Mesenchymal stem cell (in vitro differentiated cells and primary cell): ENCODE measurements around the gene CDYL.

Experiments
- DNase-seq: peaks from one replicate; pipeline ENCODE4 v3.0.0-alpha.2; 2013
- H2AFZ ChIP-seq: one replicate; pipeline ENCODE4 v1.6.1; 2013; ENCODE audit warnings: low read depth, mild to moderate bottlenecking, control low read depth, inconsistent platforms, low read length, moderate library complexity
- H2AK5ac ChIP-seq: 2 replicates; pipeline ENCODE4 v1.6.1; 2013; ENCODE audit warnings: low read length, moderate library complexity, mild to moderate bottlenecking, inconsistent platforms; ENCODE audit not compliant: severe bottlenecking
- H2BK120ac ChIP-seq: one replicate; pipeline ENCODE4 v1.6.1; 2013; ENCODE audit warnings: low read depth, mild to moderate bottlenecking, inconsistent platforms, low read length, moderate library complexity
- H2BK12ac ChIP-seq, 2 experiments: one replicate each; pipeline ENCODE4 v1.6.1; 2013; ENCODE audit warnings: inconsistent platforms in 2 of 2, low read length in 2 of 2, mild to moderate bottlenecking in 2 of 2, moderate library complexity in 2 of 2, control low read depth in 1 of 2
- H2BK15ac ChIP-seq: one replicate; pipeline ENCODE4 v1.6.1; 2013; ENCODE audit warnings: mild to moderate bottlenecking, low read depth, inconsistent platforms; ENCODE audit not compliant: poor library complexity, severe bottlenecking
- H2BK5ac ChIP-seq: 2 replicates; pipeline ENCODE4 v1.6.1; 2013; ENCODE audit warnings: low read depth, mild to moderate bottlenecking, low read length, control low read depth, inconsistent platforms; ENCODE audit not compliant: poor library complexity, severe bottlenecking
- H3K14ac ChIP-seq, 2 experiments: one replicate each; pipeline ENCODE4 v1.6.1; 2013; ENCODE audit warnings: inconsistent platforms in 2 of 2, low read length in 2 of 2, control low read depth in 1 of 2, mild to moderate bottlenecking in 1 of 2, moderate library complexity in 1 of 2
- H3K18ac ChIP-seq, 2 experiments: one replicate each; pipeline ENCODE4 v1.6.1; 2013; ENCODE audit warnings: inconsistent platforms in 2 of 2, low read length in 2 of 2, control low read depth in 1 of 2, low read depth in 1 of 2, mild to moderate bottlenecking in 1 of 2
- H3K23ac ChIP-seq, 2 experiments: one replicate each; pipeline ENCODE4 v1.6.1; 2013; ENCODE audit warnings: inconsistent platforms in 2 of 2, low read length in 2 of 2, mild to moderate bottlenecking in 2 of 2, moderate library complexity in 2 of 2, control low read depth in 1 of 2
- H3K27ac ChIP-seq: 2 replicates; pipeline ENCODE4 v1.5.1; 2013; ENCODE audit warnings: mild to moderate bottlenecking, moderate library complexity, low read length, control low read depth, inconsistent platforms; ENCODE audit not compliant: poor library complexity, severe bottlenecking
- H3K27me3 ChIP-seq, 2 experiments: 2 replicates each; pipeline versions ENCODE4 v1.6.1 to v1.7.0; 2013; ENCODE audit warnings: low read length in 2 of 2, mild to moderate bottlenecking in 2 of 2, moderate library complexity in 2 of 2, control low read depth in 1 of 2, inconsistent platforms in 1 of 2; ENCODE audit not compliant: control insufficient read depth in 1 of 2, insufficient read depth in 1 of 2
- H3K36me3 ChIP-seq, 2 experiments: 2 replicates each; pipeline versions ENCODE4 v1.6.1 to v1.7.0; 2013; ENCODE audit warnings: low read length in 2 of 2, control low read depth in 1 of 2, inconsistent platforms in 1 of 2, low read depth in 1 of 2, mild to moderate bottlenecking in 1 of 2; ENCODE audit not compliant: insufficient read depth in 2 of 2, control insufficient read depth in 1 of 2
- H3K4ac ChIP-seq, 2 experiments: one replicate each; pipeline ENCODE4 v1.6.1; 2013; ENCODE audit warnings: inconsistent platforms in 2 of 2, low read length in 2 of 2, mild to moderate bottlenecking in 2 of 2, moderate library complexity in 2 of 2, control low read depth in 1 of 2, low read depth in 1 of 2
- H3K4me1 ChIP-seq: 2 replicates; pipeline ENCODE4 v1.6.1; 2013; ENCODE audit warnings: low read depth, low read length, control low read depth; ENCODE audit not compliant: control insufficient read depth, insufficient read depth
- H3K4me2 ChIP-seq: 2 replicates; pipeline ENCODE4 v1.6.1; 2013; ENCODE audit warnings: low read length, mild to moderate bottlenecking, inconsistent platforms; ENCODE audit not compliant: poor library complexity, severe bottlenecking
- H3K4me3 ChIP-seq, 2 experiments: 2 replicates each; pipeline versions ENCODE4 v1.5.1 to v1.7.0; 2013; ENCODE audit warnings: low read length in 2 of 2, mild to moderate bottlenecking in 2 of 2, control low read depth in 1 of 2, low read depth in 1 of 2; ENCODE audit not compliant: insufficient read depth in 1 of 2
- H3K79me1 ChIP-seq: replicated peaks from 2 replicates; pipeline ENCODE4 v1.6.1; 2013; ENCODE audit warnings: mild to moderate bottlenecking, control low read depth, low read length, inconsistent platforms; ENCODE audit not compliant: poor library complexity, severe bottlenecking
- H3K9ac ChIP-seq: 2 replicates; pipeline ENCODE4 v1.7.0; 2013; ENCODE audit warnings: mild to moderate bottlenecking, low read length, moderate library complexity
- H3K9me3 ChIP-seq: 2 replicates; pipeline ENCODE4 v1.7.0; 2013; ENCODE audit warnings: mild to moderate bottlenecking, low read length; ENCODE audit not compliant: control insufficient read depth
- H4K8ac ChIP-seq: one replicate; pipeline ENCODE4 v1.6.1; 2013; ENCODE audit warnings: inconsistent platforms, mild to moderate bottlenecking, low read length, moderate library complexity
- H4K91ac ChIP-seq: one replicate; pipeline ENCODE4 v1.6.1; 2013; ENCODE audit warnings: mild to moderate bottlenecking, low read length, inconsistent platforms
- WGBS: methylation state at CpG from one replicate; pipeline ENCODE4 v1.1.7; 2013; ENCODE audit warnings: mixed read lengths; 5-methylcytosine and 5-hydroxymethylcytosine counted together

Gene CDYL

DNA sequence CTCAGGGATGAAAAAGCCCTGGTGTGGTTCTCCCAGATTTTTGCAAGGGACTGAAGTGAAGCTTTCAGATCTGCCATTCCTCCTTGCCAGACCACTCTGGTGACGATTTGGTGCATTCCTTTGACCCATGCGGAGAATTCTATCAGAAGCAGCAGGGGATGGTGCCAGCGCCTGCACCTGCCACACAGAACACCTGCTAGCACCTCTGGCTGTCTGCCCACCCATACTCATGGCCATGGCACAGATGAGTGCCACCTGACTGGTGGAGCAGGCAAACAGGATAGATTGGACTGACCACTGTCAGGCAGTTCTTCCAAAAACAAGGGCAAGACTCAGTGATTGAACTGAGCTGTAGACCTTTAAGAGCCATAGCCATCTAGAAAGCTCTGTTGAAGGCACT, 107.1 kb downstream of the CDYL start:
- Histone ChIP-seq H4K8ac (no peak overlapping the region), H2AFZ (no peak overlapping the region), H3K4me1 (peaks cover 1% of the 10 kb centered on the region), H3K79me1 (peaks cover 33% of the 10 kb centered on the region), H3K4me3 (no peak overlapping the region), H4K91ac (no peak overlapping the region), H3K4ac (no peak overlapping the region), H3K27me3 (no peaks in the 10 kb centered on the region), H3K14ac (no peak overlapping the region), H3K27ac (no peak overlapping the region), H3K4me2 (no peak overlapping the region), H3K9ac (no peak overlapping the region), H3K9me3 (no peaks in the 10 kb centered on the region), H2BK12ac (no peak overlapping the region), H3K18ac (no peak overlapping the region), H2BK120ac (no peak overlapping the region), H2BK5ac (no peak overlapping the region), H3K23ac (no peak overlapping the region), H2BK15ac (no peak overlapping the region), H2AK5ac (no peak overlapping the region), H3K36me3 (no peaks in the 10 kb centered on the region)
- WGBS, result 89% methylated on average over 3 of the region's 3 CpGs
- no peak for DNase-seq

DNA sequence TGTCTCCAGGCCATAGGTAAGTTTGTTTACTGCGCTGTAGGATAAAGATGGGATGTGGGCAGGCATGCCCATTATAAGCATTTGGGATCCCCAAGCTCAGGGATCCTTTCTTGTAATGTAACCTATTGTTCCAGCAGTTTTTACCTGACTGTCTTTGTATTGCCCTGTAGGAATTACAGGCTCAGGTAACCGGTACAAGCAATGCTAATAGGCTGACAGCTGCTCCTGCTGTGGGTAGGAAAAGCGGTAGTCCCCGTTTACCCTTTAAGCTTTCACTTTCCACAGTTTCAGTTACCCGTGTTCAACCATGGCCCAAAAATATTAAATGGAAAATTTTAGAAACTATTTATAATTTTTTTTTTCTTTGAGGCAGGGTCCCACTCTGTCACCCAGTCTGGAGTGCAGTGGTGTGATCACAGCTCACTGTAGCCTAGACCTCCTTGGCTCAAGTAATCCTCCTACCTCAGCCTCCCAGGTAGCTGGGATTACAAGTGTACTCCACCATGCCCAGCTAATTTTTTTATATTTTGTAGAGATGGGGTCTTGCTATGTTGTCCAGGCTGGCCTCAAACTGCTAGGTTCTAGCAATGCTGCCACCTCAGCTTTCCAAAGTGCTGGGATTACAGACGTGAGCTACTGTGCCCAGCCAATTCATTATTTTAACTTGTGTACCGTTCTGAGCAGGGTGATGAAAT, 108.6 kb downstream of the CDYL start:
- H4K8ac ChIP-seq, result no peak overlapping the region
- H3K27ac ChIP-seq, result no peak overlapping the region
- H3K36me3 ChIP-seq, result no peaks in the 10 kb centered on the region
- DNase-seq, result no peak
- H2AFZ ChIP-seq, result no peak overlapping the region
- peaks cover 1% of the 10 kb centered on the region for H3K4me1 ChIP-seq
- no peak overlapping the region for H3K4me3 ChIP-seq
- no peak overlapping the region for H4K91ac ChIP-seq
- H3K79me1 ChIP-seq, result peaks cover 35% of the 10 kb centered on the region
- no peak overlapping the region for H3K4me2 ChIP-seq
- no peak overlapping the region for H3K9ac ChIP-seq
- no peak overlapping the region for H3K23ac ChIP-seq
- H3K14ac ChIP-seq, result no peak overlapping the region
- no peaks in the 10 kb centered on the region for H3K9me3 ChIP-seq
- H3K4ac ChIP-seq, result no peak overlapping the region
- no peak overlapping the region for H2BK120ac ChIP-seq
- no peak overlapping the region for H2BK12ac ChIP-seq
- 96% methylated on average over 6 of the region's 7 CpGs for WGBS
- no peak overlapping the region for H2BK15ac ChIP-seq
- no peaks in the 10 kb centered on the region for H3K27me3 ChIP-seq
- H3K18ac ChIP-seq, result no peak overlapping the region
- no peak overlapping the region for H2AK5ac ChIP-seq
- no peak overlapping the region for H2BK5ac ChIP-seq

DNA sequence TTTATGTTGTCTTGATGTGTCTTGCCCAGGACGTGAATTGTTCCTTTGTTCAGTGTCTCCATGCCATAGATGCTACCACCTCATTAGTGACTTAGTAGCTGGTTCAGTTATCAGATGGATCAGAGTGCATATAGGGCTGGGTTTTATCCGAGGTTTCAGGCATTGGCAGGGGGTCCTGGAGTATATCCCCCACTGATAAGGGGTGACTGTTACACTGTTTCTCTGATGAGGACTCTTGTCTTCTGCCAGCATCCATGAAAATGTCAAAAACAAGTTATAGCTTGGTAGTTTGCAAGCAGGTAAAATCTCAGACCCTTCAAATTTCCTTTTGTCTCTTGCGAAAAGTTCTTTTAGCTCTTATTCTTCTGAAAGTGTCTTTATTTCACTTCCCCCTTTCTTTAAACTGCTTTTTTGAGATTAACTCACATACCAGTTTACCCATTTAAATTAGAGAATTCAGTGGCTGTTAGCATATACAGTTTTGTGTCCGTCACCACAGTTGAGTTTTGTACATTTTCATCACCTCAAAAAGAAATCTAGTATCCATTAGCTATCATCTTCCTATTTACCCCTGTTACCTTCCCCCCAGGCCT, 109.2 kb downstream of the CDYL start:
- Histone ChIP-seq H2BK120ac (no peak overlapping the region), H2BK12ac (no peak overlapping the region), H3K27ac (no peak overlapping the region), H3K27me3 (no peaks in the 10 kb centered on the region), H2AFZ (no peak overlapping the region), H3K4me1 (peaks cover 1% of the 10 kb centered on the region), H3K9me3 (no peaks in the 10 kb centered on the region), H3K4me3 (no peak overlapping the region), H3K4me2 (no peak overlapping the region), H3K79me1 (peaks cover 36% of the 10 kb centered on the region), H3K4ac (no peak overlapping the region), H4K8ac (no peak overlapping the region), H3K14ac (no peak overlapping the region), H3K36me3 (no peaks in the 10 kb centered on the region), H2BK15ac (no peak overlapping the region), H3K9ac (no peak overlapping the region), H2AK5ac (no peak overlapping the region), H4K91ac (no peak overlapping the region), H3K18ac (no peak overlapping the region), H2BK5ac (no peak overlapping the region), H3K23ac (no peak overlapping the region)
- 95% methylated on average over 4 of the region's 4 CpGs for WGBS
- DNase-seq, result no peak

DNA sequence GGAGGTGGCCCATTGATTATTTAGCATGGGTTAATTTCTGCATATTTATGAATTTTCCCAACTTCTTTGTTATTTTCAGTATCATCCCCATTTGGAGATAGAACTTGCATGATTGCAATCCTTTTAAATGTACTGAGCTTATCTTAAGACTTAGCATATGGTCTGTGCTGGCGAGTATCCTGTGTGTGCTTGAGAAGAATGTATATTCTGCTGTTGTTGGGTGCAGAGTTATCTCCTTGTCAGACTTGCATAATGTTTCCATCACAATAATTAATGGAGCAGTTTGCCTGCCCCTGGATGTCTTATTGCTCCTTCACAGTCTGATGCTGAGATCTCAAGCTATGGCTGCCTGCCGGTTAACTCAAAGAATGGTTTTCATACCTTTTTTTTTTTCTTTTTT, 112.6 kb downstream of the CDYL start:
- DNase-seq, result peak; percentile 19
- no peak overlapping the region for H3K27ac ChIP-seq
- no peak overlapping the region for H2BK15ac ChIP-seq
- 97% methylated on average over 2 of the region's 2 CpGs for WGBS
- H2BK120ac ChIP-seq, result no peak overlapping the region
- H3K9ac ChIP-seq, result no peak overlapping the region
- H2BK12ac ChIP-seq, result no peak overlapping the region
- H2BK5ac ChIP-seq, result no peak overlapping the region
- no peak overlapping the region for H3K18ac ChIP-seq
- peaks cover 37% of the 10 kb centered on the region for H3K79me1 ChIP-seq
- peaks cover 2% of the 10 kb centered on the region for H3K4me1 ChIP-seq
- no peak overlapping the region for H3K4me3 ChIP-seq
- H4K8ac ChIP-seq, result no peak overlapping the region
- no peak overlapping the region for H3K23ac ChIP-seq
- H2AFZ ChIP-seq, result no peak overlapping the region
- H4K91ac ChIP-seq, result no peak overlapping the region
- no peaks in the 10 kb centered on the region for H3K27me3 ChIP-seq
- no peak overlapping the region for H3K4me2 ChIP-seq
- H3K14ac ChIP-seq, result no peak overlapping the region
- H3K36me3 ChIP-seq, result peaks cover 15 to 19% of the 10 kb centered on the region in 2 experiments
- H3K9me3 ChIP-seq, result no peaks in the 10 kb centered on the region
- no peak overlapping the region for H2AK5ac ChIP-seq
- no peak overlapping the region for H3K4ac ChIP-seq
